Stimulated activated CD8-positive, alpha-beta memory T cell treated with anti-CD3 and anti-CD28 coated beads, Interleukin-15, amount 100 ng/mL, for 24 hours (primary cell): ENCODE results near the gene DHRSX.
"Not testable (repeated sequence)": the region's sequence is repeated elsewhere in the genome, so short reads cannot be mapped to it uniquely, and the experiment has no call there.

Experiments
- DNase-seq: peaks from one replicate; pipeline ENCODE4 v3.0.0-alpha.2; 2020; ENCODE audit warnings: low read depth

DHRSX gene

DNA sequence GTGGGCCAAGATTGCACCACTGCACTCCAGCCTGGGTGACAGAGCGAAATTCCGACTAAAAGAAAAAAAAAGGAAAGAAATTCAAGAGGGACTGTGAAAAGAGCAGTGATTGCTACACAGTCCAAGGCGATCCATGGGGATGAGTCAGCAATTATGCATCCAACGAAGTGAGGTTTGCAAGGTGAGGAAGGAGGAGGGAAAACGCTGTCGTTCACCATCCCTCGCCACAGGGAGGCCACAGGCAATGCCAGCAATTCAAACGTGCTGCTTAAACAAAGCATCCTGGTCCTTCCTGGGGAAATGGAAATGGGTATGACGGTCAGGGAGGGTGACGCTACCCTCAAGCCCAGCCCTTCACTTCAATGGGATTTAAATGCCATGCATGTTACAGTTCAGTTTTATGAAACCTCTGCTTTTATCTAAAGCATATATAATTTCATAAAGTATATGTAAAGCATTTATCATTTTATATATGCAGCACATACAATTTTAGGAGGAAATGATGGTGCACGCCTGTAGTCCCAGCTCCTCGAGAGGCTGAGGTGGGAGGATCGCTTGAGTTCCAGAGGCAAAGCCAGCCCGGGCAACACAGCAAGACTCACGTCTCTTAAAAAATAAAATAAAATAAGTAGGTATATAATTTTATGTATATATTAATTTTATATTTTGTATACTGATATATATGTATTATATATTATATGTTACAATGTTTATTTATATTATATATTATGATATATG lies 108.7 kb downstream of the DHRSX start:
- DNase-seq: no peak

DNA sequence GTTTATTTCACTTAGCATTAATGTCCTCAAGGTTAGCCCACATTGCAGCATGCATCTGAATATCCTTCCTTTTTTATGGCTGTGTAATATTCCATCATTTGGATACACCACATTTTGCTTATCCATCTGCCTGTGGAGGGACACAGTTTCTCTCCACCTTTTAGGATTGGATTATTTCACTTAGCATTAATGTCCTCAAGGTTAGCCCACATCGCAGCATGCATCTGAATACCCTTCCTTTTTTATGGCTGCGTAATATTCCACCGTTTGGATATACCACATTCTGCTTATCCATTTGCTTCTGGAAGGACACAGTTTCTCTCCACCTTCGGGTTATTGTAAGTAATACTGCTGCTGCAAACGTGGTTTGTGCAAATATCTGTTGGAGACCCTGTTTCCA lies 110.0 kb downstream of the DHRSX start:
- no peak for DNase-seq

DNA sequence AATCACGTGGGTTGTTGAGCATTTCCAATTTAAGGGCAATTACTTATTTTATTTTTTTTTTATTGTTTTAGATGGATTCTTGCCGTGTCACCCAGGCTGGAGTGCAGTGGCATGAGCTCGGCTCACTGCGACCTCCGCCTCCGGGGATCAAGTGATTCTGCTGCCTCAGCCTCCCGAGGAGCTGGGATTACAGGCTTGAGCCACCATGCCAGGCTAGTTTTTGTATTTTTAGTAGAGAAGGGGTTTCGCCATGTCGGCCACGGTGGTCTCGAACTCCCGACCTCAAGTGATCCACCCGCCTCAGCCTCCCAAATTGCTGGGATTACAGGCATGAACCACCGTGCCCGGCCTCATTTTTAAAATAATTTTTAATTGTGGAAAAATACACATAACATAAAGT lies 111.0 kb downstream of the DHRSX start:
- not testable (repeated sequence) for DNase-seq

DNA sequence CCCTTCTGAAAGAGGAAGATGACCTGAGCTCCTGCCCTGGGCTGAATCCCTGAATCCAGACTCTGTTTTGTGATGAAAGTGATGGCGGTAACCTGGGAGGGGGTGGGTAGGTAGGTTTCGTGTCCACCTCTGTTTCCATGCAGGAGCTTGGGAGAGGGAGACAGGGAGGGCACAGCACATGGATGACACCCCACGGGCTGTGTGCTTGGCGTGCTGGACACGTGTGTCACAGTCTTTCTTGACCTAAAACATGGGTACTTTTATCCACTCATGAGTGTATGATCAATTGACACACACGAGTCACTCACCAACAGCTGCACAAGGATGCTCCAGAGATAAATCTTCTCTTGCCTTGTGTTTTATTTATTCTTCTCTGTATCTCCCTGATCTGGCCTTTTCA lies 111.5 kb downstream of the DHRSX start:
- no peak for DNase-seq

DNA sequence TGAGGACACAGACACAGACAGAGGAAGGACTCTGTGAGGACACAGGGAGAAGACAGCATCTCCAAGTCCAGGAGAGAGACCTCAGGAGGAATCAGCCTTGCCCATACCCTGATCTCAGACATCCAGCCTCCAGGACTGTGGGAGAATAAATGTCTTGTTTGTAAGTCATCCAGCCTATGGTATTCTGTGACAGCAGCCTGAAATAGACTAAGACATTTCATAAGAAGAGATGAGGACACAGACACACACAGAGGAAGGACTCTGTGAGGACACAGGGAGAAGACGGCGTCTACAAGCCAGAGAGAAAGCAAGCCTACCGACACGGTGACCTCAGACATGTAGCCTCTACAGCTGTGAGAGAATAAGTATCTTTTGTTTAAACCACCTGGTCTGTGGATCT lies 112.1 kb downstream of the DHRSX start:
- DNase-seq: no peak

DNA sequence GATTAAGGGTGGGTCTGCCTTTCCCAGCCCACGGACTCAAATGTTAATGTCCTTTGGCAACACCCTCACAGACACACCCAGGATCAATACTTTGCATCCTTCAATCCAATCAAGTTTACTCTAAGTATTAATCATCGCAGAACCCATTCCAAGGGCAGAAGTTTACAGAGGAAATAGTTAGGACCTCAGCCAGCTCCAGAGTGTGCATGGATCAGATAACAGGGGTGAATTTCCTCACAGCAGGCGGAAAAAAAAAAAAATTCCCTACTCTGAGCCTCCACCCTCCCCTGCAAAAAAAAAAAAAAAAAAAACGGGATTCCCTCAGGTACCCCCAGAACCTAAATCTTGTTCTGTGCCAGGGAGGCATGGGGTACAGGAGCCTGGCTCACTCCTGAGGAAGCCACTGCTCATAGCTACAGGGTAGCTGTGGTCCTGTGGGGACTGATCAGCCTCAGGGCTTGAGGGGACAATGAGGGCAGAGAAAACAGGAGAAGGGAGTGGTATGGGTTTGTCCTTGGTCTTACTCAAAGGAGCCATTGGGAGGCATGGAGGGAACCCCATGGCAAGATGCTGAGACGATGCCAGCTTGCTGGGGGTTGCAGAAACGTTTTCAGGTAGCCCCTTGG lies 113.0 kb downstream of the DHRSX start:
- no peak for DNase-seq

DNA sequence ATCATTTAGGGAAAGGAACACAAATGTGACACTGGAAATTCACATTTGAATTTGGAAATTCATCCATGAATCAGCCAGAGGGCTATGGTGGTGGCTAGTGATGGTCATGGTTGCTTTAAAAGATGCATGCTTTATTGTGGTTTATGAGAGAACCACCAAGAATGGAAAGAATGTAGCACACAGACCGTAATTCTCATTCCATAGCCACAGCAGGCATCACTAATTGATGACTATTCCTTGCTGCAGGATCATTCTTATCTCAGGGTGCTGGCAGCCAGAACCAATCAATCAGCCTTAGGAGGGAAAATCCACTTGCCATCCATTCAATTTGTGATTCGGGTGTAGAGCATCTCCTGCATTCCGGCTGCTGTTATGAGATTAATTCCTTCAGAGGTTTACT lies 115.6 kb downstream of the DHRSX start:
- DNase-seq: no peak

DNA sequence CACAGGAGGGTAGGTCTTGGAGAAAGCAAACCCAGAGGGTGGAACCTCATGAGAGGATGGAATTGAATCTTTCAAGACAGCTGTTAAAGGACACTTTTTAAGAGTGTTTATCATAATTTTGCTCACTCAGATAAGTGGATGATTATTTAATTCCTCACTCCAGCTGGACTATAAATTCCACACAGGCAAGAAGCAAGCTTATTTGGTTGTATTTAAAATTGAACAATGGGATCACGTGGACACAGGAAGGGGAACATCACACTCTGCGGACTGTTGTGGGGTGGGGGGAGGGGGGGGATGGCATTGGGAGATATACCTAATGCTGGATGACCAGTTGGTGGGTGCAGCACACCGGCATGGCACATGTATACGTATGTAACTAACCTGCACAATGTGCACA lies 116.3 kb downstream of the DHRSX start:
- no peak for DNase-seq

DNA sequence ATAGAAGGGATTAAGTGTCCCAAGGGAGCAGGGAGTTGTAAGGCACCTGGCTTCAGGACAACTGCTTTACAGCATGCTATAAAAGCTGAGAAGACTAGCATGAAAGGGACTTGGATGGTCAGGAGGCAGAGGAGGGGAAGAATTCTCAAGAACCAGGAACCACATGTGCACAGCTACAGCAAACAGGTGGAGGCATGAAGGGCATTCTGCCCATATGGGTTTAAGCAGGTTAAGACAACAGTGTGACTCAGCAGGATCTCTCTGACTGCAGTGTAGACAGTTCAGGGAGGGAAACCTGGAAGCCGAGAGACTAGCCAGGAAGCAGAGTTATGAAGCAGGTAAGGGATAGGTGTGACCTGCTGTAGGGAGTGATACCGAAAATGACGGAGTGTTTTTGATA lies 117.0 kb downstream of the DHRSX start:
- no peak for DNase-seq

DNA sequence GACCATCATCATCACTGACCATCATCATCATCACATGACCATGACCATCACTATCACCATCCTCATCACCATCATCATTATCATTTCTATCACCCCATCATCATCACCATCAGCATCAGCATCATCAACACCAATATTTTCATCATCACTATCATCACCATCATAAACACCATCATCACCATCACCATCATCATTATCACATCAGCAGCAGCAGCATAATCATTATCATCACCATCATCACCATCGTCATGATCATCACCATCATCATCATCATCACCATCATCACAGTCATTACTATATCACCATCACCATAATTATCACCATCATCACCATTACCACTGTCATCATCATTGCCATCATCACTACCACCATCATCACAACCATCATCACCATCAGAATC lies 117.6 kb downstream of the DHRSX start:
- DNase-seq: no peak

DNA sequence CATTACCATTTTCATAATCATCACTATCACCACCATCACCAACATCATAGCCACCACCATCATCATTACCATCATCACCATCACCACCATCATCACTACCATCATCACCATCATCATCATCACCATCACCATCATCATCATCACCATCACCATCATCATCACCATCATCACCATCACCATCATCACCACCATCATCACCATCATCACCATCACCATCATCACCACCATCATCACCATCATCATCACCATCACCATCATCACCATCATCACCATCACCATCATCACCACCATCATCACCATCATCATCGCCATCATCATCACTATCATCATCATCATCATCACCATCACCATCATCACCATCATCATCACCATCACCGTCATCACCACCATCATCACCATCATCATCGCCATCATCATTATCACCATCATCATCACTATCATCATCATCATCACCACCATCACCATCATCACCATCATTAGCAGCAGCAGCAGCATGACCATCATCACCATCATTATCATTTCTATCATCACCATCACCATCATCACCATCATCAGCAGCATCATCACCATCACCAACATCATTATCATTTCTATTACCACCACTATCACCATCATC lies 118.2 kb downstream of the DHRSX start:
- DNase-seq: not testable (repeated sequence)

DNA sequence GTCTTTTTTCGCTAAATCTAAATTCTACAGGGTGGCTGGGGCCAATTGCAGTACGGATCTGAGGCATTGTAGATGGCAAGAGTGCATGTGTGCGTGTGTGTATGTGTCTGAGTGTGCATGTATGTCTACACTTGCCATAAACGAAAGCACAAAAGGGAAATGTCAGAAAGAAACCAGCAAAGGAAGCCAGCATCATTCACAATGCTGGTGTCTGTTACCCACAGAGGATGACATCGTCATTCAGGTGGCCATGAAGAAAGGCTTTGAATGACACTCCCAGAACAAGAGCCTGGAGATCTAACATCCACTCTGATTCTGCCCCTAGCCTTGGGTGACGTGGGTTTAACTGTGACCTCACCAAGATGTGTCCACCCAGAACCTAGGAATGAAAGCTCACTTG lies 124.6 kb downstream of the DHRSX start:
- DNase-seq: no peak

DNA sequence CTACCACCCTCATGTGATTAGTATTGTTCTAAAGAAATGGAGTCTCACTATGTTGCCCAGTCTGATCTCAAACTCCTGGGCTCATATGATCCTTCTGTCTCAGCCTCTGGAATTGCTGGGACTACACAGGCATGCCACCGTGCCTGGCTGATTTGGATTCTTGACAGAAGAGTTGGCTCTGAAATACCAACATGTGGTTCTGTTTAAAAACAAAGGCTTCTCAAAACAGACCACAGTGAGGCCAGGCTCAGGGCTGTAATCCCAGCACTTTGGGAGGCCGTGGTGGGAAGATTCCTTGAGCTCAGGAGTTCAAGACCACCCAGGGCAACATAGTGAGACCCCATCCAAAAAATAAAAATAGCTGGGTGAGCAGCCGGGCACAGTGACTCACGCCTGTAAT lies 126.7 kb downstream of the DHRSX start:
- DNase-seq: no peak

DNA sequence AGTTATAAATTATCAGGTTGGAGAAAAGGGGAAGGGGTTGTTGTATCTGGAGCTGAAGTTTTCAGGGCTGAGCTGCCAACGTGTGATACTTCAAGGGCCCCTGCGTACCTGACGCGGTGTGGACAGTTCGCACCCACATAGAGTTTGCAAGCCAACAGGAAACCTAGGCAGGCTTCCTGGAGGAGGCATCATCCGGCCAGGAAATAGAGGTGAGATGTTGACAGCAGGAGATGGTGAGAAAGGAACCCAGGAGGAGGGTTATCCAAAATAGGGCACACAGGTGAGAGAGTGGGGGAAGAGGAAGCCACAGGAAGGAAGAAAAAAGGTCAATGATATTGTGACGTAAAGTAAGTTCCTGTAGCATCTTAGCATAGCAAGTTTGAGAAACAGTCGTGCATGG lies 127.2 kb downstream of the DHRSX start:
- no peak for DNase-seq

DNA sequence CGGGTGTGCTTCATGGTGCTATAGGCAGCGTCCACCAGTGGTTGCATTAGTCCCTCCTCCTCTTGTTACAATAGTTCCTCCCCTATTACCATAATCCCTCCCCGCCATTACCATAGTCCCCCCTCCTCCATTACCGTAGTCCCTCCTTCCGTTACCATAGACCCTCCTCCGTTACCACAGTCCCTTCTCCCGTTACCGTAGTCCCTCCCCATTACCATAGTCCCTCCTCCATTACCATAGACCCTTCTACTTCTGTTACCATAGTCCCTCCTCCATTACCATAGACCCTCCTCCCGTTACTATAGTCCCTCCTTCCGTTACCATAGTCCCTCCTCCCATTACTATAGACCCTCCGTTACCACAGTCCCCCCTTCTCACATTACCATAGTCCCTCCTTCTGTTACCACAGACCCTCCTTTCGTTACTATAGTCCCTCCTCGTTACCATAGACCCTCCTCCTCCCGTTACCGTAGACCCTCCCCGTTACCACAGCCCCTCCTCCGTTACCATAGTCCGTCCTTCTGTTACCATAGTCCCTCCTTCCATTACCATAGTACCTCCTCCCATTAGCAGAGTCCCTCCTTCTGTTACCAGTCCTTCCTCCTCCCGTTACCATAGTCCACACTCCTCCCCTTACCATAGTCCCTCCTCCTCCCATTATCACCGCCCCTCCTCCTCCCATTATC lies 129.6 kb downstream of the DHRSX start:
- DNase-seq: no peak

DNA sequence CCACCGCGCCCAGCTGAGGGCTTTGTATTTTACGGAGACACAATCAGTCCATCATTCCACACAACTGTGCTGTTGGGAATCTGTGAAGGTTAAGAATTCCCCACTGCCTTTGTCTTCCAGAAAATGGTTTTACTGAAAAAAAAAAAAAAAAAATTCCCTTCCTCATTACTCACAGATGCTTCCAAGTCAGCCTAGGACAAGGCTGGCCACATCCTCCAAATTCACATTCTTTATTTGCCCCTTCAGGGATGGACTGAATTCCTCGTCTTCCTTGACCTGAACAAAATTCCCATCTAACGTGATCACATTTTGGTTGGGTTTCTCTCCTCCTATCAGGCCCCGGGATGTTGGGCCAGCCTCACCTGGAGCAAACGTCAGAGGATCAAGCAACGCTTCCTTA lies 130.3 kb downstream of the DHRSX start:
- no peak for DNase-seq

DNA sequence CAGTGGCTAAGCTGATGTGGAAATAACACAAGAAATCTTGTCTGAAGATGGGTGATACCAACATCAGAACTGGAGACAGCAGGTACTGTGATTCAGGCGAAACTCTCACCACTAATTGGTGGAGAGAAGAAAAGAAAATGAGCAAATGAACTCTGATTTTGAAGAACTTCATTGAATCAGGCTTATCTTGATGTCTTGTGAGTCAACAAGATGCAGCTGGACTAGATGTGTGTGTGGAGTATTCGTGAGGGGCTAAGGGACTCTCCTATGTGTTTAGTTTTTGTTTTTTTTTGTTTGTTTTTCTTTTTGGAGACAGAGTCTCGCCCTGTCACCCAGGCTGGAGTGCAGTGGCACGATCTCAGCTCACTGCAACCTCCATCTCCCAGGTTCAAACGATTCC lies 131.6 kb downstream of the DHRSX start:
- DNase-seq: no peak

DNA sequence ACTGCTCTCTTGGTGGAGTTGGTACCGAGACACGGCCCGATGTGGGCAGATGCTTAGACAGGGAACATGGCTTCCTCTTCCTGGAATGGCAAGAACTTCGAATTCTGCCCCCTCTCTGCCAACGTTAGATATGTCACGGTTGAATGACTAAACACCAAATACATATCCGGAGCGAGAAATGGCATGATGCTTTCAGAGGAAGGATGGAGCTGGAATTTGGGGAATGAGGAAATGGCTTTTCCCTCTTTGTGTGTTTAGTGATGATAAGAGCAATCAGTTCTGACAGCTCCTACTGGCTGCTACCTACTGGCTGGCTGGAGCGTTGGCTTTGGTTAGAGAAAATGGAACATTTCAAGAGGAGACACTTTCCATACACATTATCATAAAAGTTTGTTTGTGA lies 140.0 kb downstream of the DHRSX start:
- DNase-seq: no peak

DNA sequence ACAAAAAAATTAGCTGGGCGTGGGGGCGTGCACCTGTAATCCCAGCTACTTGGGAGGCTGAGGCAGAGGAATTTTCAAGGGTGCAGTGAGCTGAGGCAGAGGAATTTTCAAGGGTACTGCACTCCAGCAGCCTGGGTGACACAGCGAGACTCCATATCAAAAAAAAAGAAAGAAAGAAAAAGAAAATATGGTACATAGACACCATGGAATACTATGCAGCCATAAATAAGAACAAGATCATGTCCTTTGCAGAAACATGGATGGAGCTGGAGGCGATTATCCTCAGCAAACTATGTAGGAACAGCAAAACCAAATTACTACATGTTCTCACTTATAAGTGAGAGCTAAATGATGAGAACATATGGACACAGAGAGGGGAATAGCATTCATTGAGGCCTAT lies 141.3 kb downstream of the DHRSX start:
- not testable (repeated sequence) for DNase-seq

DNA sequence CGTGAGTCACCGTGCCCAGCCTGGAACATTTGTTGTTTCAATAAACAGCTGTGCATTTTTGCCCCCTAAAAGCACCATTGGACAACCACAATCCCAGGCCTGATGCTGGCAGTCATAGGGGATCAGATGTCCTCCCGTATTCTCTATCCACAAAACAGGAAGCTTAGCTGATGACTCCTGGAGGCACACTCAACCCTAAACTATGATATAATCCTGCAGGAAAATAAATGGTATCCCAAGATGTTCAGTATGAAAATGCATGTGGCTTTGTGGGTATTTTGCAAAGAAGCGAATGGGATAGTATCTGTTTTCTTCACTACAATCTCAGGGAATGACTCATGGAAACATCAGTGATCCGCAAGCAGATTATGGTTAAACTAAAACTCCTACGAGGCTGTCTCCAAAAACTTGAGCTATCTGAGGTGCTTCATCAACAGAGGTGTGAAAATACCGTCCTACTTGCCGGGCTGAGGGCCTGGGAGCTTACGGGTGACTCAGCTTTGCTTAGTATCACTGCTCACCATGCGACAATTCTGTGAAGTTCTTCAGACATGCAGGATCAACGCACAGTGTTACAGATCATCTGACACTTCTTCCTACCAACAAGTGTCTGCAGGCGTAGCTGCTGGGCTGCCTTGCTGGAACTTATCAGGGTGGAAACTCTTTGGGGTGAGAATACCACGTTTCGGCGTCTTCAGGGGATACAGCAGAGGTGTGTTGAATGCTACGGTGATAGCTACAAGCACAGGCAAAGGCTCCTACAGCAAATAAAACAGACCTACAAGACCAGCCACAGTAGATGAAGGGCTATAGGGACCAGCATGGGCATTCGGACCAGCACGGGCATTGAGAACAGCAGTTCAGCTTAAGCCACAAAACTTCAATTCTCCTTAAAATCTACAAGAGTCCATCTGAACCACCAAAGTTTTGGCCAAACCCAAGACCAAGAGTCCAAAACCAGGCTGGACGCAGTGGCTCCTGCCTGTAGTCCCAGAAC lies 148.5 kb downstream of the DHRSX start:
- no peak for DNase-seq

DNA sequence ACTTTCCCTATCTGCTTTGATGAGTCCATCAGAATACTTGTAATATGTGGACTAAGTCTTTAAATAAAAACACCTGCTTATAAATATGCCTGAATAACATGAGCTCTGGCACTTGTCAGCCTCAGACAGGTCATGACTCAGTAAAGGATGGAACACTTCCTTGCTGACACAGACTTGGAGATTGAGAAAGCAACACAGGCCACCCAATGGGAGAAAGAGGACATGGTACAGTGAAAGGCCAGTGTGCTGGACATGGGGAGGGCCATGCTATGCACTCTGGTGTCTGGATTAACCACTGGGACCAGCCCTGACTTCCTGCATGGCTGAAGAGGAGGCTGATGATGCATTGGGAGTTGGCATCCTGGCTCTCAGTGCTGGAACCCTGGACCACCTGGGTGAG lies 149.5 kb downstream of the DHRSX start:
- DNase-seq: no peak

DNA sequence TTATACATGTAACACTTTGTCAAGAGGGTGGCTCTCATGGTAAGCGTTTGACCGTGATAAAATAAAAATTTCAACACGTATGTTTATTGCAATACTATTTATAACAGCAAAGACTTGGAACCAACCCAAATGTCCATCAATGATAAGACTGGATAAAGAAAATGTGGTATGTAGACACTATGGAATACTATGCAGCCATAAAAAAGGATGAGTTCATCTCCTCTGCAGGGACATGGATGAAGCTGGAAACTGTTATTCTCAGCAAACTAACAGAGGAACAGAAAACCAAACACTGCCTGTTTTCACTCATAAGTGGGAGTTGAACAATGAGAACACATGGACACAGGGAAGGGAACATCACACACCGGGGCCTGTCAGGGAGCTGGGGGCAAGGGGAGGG lies 150.1 kb downstream of the DHRSX start:
- not testable (repeated sequence) for DNase-seq
